ENCODE data around the gene NDFIP2. TPM values are rescaled to one million over a fixed set of nuclear protein-coding genes. Genes with fewer than 3 reads are reported as not detected.

Gene NDFIP2
- total and polyA plus RNA-seq, 2 donors (not counting 3 experiments of a cell fraction or from before 2014, with no cell fraction given) = 7.9 to 18.5 TPM

DNA sequence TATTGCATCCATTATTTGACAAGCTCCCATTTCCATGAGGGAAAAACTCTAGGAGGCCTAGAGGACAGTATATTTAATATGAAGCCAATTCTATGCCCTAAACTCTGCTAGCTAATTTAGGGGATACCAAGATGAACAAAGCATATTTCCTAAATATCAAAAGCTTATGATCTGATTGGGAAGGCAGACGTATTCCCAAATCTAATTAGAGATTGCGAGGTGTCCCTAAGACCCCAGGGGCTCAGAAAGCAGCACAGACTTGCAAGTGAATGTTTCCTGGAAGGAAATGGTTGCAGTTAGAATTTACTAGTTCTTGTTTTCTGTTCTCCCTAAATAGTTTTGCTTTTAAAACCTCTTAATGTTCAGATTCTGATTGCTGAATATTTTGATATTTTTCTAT, 30.7 kb downstream of the NDFIP2 start:
- H3K79me2 ChIP-seq (ENCODE audit: control insufficient read depth, insufficient read depth, low read length) = peaks cover 3% of the 10 kb centered on the region
- no peaks in the 10 kb centered on the region for H3K9me3 ChIP-seq (replicated peaks; ENCODE audit: control insufficient read depth, insufficient read depth, low read length)
- H3K4me2 ChIP-seq (ENCODE audit: insufficient read depth, low read length) = no peak overlapping the region
- CTCF ChIA-PET = interaction anchor here (1.3 to 3.4 kb wide), 2 partner anchors 10 to 88 kb away, joined by 5 to 13 read pairs; no protein-coding TSS in a partner anchor
- no peaks in the 10 kb centered on the region for H3K9me1 ChIP-seq (replicated peaks; ENCODE audit: control insufficient read depth, extremely low read depth, insufficient read depth, low read length)
- no peaks in the 10 kb centered on the region for H3K27me3 ChIP-seq (ENCODE audit: control insufficient read depth in 2 of 2, insufficient read depth in 2 of 2, low read length in 2 of 2)
- POLR2A ChIA-PET = no interaction called here
- H2AFZ ChIP-seq (ENCODE audit: low read depth, low read length) = no peak overlapping the region
- no peak for TF ChIP-seq MYC (IDR thresholded peaks at IDR 0.05; ENCODE audit: low read depth, low read length)
- no peak for TF ChIP-seq EZH2 (IDR thresholded peaks at IDR 0.05; ENCODE audit: borderline replicate concordance, low read depth, low read length, severe bottlenecking)
- TF ChIP-seq MAX (IDR thresholded peaks at IDR 0.05; ENCODE audit: insufficient read depth, insufficient read length) = no peak
- no peak for TF ChIP-seq CTCF (IDR thresholded peaks at IDR 0.05; ENCODE audit: extremely low read depth in 1 of 2, insufficient read depth in 1 of 2, low read depth in 1 of 2, low read length in 2 of 2)
- TF ChIP-seq POLR2AphosphoS5 (IDR thresholded peaks at IDR 0.05; ENCODE audit: insufficient read depth, low read depth, low read length) = no peak
- TF ChIP-seq GATA2 (IDR thresholded peaks at IDR 0.05; ENCODE audit: insufficient read depth, insufficient read length, low read depth, low read length) = no peak
- TF ChIP-seq POLR2A (IDR thresholded peaks at IDR 0.05; ENCODE audit: low read depth, low read length) = no peak
- TF ChIP-seq JUN (IDR thresholded peaks at IDR 0.05; ENCODE audit: borderline replicate concordance, insufficient read depth, insufficient read length, low read depth) = no peak
- TF ChIP-seq FOS (IDR thresholded peaks at IDR 0.05; ENCODE audit: borderline replicate concordance, insufficient read depth, low read length) = no peak
- no peaks in the 10 kb centered on the region for H4K20me1 ChIP-seq (replicated peaks; ENCODE audit: control insufficient read depth, extremely low read depth, insufficient read depth, low read length)
- no TSS peak for BruUV-seq (replicated peaks)
- no peak overlapping the region for H3K9ac ChIP-seq (replicated peaks; ENCODE audit: extremely low read depth, insufficient read depth, low read length)
- intact Hi-C loops (cut with micrococcal nuclease) (no loop called here), dilution Hi-C loops (cut with MboI; ENCODE audit: extremely low pct_ligation_motif_present, low sequenced_read_pairs) (no loop called here)
- H3K4me3 ChIP-seq (replicated peaks in 1 of 3; ENCODE audit: insufficient read depth in 1 of 3, low read depth in 1 of 3, low read length in 3 of 3) = no peak overlapping the region
- no peak overlapping the region for H3K27ac ChIP-seq (ENCODE audit: insufficient read depth, low read depth, low read length)
- DNase-seq (ENCODE audit: low read depth, low spot score) (no peak), FAIRE-seq (no peak)
- peaks cover 8% of the 10 kb centered on the region for H3K4me1 ChIP-seq (ENCODE audit: control insufficient read depth, extremely low read depth, insufficient read depth, low read length)
- H3K36me3 ChIP-seq (ENCODE audit: control insufficient read depth in 2 of 2, extremely low read depth in 1 of 2, insufficient read depth in 2 of 2, low read length in 2 of 2) = no peaks in the 10 kb centered on the region

All from endothelial cell of umbilical vein (primary cell).